ENCODE measurements around the gene SLC30A2.

DNA sequence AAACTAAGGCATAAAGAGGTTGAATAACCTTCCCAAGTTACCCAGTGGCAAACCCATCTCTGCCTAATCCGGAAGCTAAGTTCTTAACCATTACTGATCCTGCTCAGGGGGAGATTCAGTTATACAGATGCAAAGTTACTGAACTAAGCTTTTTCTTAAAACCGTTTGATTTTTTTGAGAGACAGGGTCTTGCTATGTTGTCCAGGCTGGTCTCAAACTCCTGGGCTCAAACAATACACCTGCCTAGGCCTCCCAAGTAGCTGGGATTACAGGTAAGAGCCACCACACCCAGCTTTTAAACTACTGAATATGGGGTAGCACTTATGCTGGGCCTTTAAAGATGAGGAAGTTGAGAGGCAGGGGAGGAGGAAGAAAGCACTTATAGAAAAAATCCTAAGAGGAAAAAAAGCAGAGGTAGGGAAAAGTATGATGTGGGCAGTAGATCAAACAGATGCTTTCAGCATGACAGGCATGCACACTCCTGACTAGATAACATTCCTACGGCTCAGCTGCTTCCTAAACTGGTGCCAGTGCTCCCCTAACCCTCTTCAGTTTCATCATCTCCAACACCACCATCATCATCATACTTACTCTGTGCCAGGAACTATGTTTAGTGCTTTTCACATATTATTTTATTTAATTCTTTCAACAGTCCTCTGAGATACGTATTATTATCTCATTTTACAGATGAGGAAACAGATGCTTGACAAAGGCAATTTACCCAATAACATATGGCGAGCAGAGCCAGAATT lies 53.8 kb downstream of the SLC30A2 start:
- TF ChIP-seq EZH2 (IDR thresholded peaks at IDR 0.05; ENCODE audit: low read depth, unreplicated experiment) (no peak), ZNF114 (CRISPR knock-in tag; IDR thresholded peaks at IDR 0.05) (no peak), EZH2phosphoT487 (IDR thresholded peaks at IDR 0.05; ENCODE audit: unreplicated experiment) (no peak), ZNF331 (CRISPR knock-in tag; IDR thresholded peaks at IDR 0.05; ENCODE audit: low read depth) (no peak), CREB1 (CRISPR knock-in tag; IDR thresholded peaks at IDR 0.05; ENCODE audit: low read depth) (no peak), REST (IDR thresholded peaks at IDR 0.05; ENCODE audit: unreplicated experiment) (no peak), POLR2AphosphoS5 (IDR thresholded peaks at IDR 0.05; ENCODE audit: low read depth) (no peak), STAT1 (IDR thresholded peaks at IDR 0.05; ENCODE audit: unreplicated experiment) (no peak), JUNB (IDR thresholded peaks at IDR 0.05; ENCODE audit: unreplicated experiment) (no peak), NANOG (IDR thresholded peaks at IDR 0.05; ENCODE audit: borderline replicate concordance) (no peak)
- TF ChIP-seq, protein P1, sequence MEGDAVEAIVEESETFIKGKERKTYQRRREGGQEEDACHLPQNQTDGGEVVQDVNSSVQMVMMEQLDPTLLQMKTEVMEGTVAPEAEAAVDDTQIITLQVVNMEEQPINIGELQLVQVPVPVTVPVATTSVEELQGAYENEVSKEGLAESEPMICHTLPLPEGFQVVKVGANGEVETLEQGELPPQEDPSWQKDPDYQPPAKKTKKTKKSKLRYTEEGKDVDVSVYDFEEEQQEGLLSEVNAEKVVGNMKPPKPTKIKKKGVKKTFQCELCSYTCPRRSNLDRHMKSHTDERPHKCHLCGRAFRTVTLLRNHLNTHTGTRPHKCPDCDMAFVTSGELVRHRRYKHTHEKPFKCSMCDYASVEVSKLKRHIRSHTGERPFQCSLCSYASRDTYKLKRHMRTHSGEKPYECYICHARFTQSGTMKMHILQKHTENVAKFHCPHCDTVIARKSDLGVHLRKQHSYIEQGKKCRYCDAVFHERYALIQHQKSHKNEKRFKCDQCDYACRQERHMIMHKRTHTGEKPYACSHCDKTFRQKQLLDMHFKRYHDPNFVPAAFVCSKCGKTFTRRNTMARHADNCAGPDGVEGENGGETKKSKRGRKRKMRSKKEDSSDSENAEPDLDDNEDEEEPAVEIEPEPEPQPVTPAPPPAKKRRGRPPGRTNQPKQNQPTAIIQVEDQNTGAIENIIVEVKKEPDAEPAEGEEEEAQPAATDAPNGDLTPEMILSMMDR (conservative IDR thresholded peaks at IDR 0.05; ENCODE audit: low read depth in 2 of 2): no peak
- TF ChIP-seq, protein P2, sequence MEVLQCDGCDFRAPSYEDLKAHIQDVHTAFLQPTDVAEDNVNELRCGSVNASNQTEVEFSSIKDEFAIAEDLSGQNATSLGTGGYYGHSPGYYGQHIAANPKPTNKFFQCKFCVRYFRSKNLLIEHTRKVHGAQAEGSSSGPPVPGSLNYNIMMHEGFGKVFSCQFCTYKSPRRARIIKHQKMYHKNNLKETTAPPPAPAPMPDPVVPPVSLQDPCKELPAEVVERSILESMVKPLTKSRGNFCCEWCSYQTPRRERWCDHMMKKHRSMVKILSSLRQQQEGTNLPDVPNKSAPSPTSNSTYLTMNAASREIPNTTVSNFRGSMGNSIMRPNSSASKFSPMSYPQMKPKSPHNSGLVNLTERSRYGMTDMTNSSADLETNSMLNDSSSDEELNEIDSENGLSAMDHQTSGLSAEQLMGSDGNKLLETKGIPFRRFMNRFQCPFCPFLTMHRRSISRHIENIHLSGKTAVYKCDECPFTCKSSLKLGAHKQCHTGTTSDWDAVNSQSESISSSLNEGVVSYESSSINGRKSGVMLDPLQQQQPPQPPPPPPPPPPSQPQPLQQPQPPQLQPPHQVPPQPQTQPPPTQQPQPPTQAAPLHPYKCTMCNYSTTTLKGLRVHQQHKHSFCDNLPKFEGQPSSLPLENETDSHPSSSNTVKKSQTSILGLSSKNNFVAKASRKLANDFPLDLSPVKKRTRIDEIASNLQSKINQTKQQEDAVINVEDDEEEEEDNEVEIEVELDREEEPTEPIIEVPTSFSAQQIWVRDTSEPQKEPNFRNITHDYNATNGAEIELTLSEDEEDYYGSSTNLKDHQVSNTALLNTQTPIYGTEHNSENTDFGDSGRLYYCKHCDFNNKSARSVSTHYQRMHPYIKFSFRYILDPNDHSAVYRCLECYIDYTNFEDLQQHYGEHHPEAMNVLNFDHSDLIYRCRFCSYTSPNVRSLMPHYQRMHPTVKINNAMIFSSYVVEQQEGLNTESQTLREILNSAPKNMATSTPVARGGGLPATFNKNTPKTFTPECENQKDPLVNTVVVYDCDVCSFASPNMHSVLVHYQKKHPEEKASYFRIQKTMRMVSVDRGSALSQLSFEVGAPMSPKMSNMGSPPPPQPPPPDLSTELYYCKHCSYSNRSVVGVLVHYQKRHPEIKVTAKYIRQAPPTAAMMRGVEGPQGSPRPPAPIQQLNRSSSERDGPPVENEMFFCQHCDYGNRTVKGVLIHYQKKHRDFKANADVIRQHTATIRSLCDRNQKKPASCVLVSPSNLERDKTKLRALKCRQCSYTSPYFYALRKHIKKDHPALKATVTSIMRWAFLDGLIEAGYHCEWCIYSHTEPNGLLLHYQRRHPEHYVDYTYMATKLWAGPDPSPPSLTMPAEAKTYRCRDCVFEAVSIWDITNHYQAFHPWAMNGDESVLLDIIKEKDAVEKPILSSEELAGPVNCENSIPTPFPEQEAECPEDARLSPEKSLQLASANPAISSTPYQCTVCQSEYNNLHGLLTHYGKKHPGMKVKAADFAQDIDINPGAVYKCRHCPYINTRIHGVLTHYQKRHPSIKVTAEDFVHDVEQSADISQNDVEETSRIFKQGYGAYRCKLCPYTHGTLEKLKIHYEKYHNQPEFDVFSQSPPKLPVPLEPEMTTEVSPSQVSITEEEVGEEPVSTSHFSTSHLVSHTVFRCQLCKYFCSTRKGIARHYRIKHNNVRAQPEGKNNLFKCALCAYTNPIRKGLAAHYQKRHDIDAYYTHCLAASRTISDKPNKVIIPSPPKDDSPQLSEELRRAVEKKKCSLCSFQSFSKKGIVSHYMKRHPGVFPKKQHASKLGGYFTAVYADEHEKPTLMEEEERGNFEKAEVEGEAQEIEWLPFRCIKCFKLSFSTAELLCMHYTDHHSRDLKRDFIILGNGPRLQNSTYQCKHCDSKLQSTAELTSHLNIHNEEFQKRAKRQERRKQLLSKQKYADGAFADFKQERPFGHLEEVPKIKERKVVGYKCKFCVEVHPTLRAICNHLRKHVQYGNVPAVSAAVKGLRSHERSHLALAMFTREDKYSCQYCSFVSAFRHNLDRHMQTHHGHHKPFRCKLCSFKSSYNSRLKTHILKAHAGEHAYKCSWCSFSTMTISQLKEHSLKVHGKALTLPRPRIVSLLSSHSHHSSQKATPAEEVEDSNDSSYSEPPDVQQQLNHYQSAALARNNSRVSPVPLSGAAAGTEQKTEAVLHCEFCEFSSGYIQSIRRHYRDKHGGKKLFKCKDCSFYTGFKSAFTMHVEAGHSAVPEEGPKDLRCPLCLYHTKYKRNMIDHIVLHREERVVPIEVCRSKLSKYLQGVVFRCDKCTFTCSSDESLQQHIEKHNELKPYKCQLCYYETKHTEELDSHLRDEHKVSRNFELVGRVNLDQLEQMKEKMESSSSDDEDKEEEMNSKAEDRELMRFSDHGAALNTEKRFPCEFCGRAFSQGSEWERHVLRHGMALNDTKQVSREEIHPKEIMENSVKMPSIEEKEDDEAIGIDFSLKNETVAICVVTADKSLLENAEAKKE (CRISPR knock-in tag; IDR thresholded peaks at IDR 0.05): no peak
